CD4-positive, alpha-beta T cell treated with Interleukin-10 for 1 hour (primary cell): ENCODE results near the gene MRPL43.
"Not testable (repeated sequence)": the region's sequence is repeated elsewhere in the genome, so short reads cannot be mapped to it uniquely, and the experiment has no call there.

Experiments used
- DNase-seq: peaks from one replicate; pipeline ENCODE4 v3.0.0-alpha.2; 2020

The MRPL43 gene

GRCh38 chr10:100981178-100981772 is 6.0 kb downstream of the MRPL43 start:
- no peak for DNase-seq

- no peak for DNase-seq
Measured at GRCh38 chr10:100980711-100981110, 6.6 kb downstream of the MRPL43 start.

GRCh38 chr10:100980311-100980710 is 7.0 kb downstream of the MRPL43 start:
- no peak for DNase-seq

GRCh38 chr10:100979791-100980272 is 7.5 kb downstream of the MRPL43 start:
- DNase-seq: no peak

- DNase-seq: no peak
Measured at GRCh38 chr10:100978901-100979195, 8.4 kb downstream of the MRPL43 start.

GRCh38 chr10:100978121-100978900 is 9.0 kb downstream of the MRPL43 start:
- no peak for DNase-seq

- DNase-seq: no peak
Measured at GRCh38 chr10:100977436-100977835, 9.9 kb downstream of the MRPL43 start.

GRCh38 chr10:100976906-100977305 is 10.4 kb downstream of the MRPL43 start:
- no peak for DNase-seq

- not testable (repeated sequence) for DNase-seq
Measured at GRCh38 chr10:100975397-100975796, 11.9 kb downstream of the MRPL43 start.

GRCh38 chr10:100972904-100973535 is 14.3 kb downstream of the MRPL43 start:
- DNase-seq: no peak

GRCh38 chr10:100972115-100972903 is 15.0 kb downstream of the MRPL43 start:
- no peak for DNase-seq

- no peak for DNase-seq
Measured at GRCh38 chr10:100970914-100971811, 16.1 kb downstream of the MRPL43 start.

- DNase-seq: peak; percentile 57
Measured at GRCh38 chr10:100970076-100970913, 17.0 kb downstream of the MRPL43 start.

- peak; percentile 46 for DNase-seq
Measured at GRCh38 chr10:100969187-100970075, 17.9 kb downstream of the MRPL43 start, which contains the start of gene SEMA4G. TSS of gene SEMA4G (plus strand) at chr10:100969504. CDS start at chr10:100972913, 3,409 bp downstream.

GRCh38 chr10:100968863-100969186 is 18.5 kb downstream of the MRPL43 start:
- no peak for DNase-seq

- no peak for DNase-seq
Measured at GRCh38 chr10:100968062-100968736, 19.1 kb downstream of the MRPL43 start.

- no peak for DNase-seq
Measured at GRCh38 chr10:100967332-100967731, 20.0 kb downstream of the MRPL43 start.

- DNase-seq: no peak
Measured at GRCh38 chr10:100966887-100967286, 20.4 kb downstream of the MRPL43 start.

- DNase-seq: no peak
Measured at GRCh38 chr10:100965820-100966219, 21.5 kb downstream of the MRPL43 start.

GRCh38 chr10:100963826-100964225 is 23.5 kb downstream of the MRPL43 start:
- no peak for DNase-seq
